Loucy (cell line): ENCODE measurements around the gene TCOF1.

Experiments
- H2AFZ ChIP-seq: fragments of 200-600 bp; sonication (generic); 2 replicates; pipeline ENCODE4 v1.6.0; 2016; ENCODE audit warnings: antibody characterized with exemption, mild to moderate bottlenecking, low read length, moderate library complexity
- H3F3A ChIP-seq: fragments of 200-600 bp; 2 replicates; pipeline ENCODE4 v1.6.0; 2016; ENCODE audit warnings: antibody characterized with exemption, low read depth, mild to moderate bottlenecking
- H3K27me3 ChIP-seq: fragments of 200-600 bp; sonication (generic); 2 replicates; pipeline ENCODE4 v1.6.1; 2014; ENCODE audit warnings: low read length, mild to moderate bottlenecking; ENCODE audit not compliant: insufficient read depth, poor library complexity, severe bottlenecking
- H3K36me3 ChIP-seq: fragments of 200-600 bp; sonication (generic); 2 replicates; pipeline ENCODE4 v1.6.1; 2016; ENCODE audit warnings: low read length; ENCODE audit not compliant: insufficient read depth
- H3K4me1 ChIP-seq: fragments of 200-600 bp; sonication (generic); 2 replicates; pipeline ENCODE4 v1.5.1; 2014; ENCODE audit warnings: low read length, mild to moderate bottlenecking; ENCODE audit not compliant: insufficient read depth, poor library complexity, severe bottlenecking
- H3K4me2 ChIP-seq: fragments of 200-600 bp; sonication (generic); 2 replicates; pipeline ENCODE4 v1.6.0; 2014; ENCODE audit warnings: antibody characterized with exemption, low read length, low read depth, mild to moderate bottlenecking; ENCODE audit not compliant: poor library complexity, severe bottlenecking
- H3K4me3 ChIP-seq: fragments of 200-600 bp; sonication (generic); 2 replicates; pipeline ENCODE4 v1.5.1; 2014; ENCODE audit warnings: low read length, mild to moderate bottlenecking, mixed read lengths; ENCODE audit not compliant: poor library complexity, severe bottlenecking
- H3K79me2 ChIP-seq: fragments of 200-600 bp; sonication (generic); 2 replicates; pipeline ENCODE4 v1.6.1; 2014; ENCODE audit warnings: low read length; ENCODE audit not compliant: insufficient read depth
- H3K9ac ChIP-seq: fragments of 200-600 bp; sonication (generic); 2 replicates; pipeline ENCODE4 v1.6.0; 2014; ENCODE audit warnings: mild to moderate bottlenecking, low read depth, low read length, moderate library complexity; ENCODE audit not compliant: poor library complexity, severe bottlenecking
- H3K9me2 ChIP-seq: fragments of 200-600 bp; sonication (generic); replicated peaks from 2 replicates; pipeline ENCODE4 v1.6.1; 2016; ENCODE audit warnings: low read depth, low read length, mixed read lengths
- H3K9me3 ChIP-seq: fragments of 200-600 bp; sonication (generic); 2 replicates; pipeline ENCODE4 v1.6.1; 2014; ENCODE audit warnings: mild to moderate bottlenecking, antibody characterized with exemption, low read length, low read depth; ENCODE audit not compliant: insufficient read depth
- H4K20me1 ChIP-seq: fragments of 200-600 bp; sonication (generic); 2 replicates; pipeline ENCODE4 v1.6.0; 2014; ENCODE audit warnings: antibody characterized with exemption, low read length, mild to moderate bottlenecking; ENCODE audit not compliant: insufficient read depth, poor library complexity, severe bottlenecking
- EZH2phosphoT487 ChIP-seq: fragments of 200-600 bp; IDR thresholded peaks from 2 replicates; pipeline ENCODE4 v1.6.1; 2018; ENCODE audit warnings: antibody characterized with exemption, mild to moderate bottlenecking, moderate library complexity, borderline replicate concordance
- TF ChIP-seq, protein P1 (sequence below): fragments of 200-600 bp; sonication (generic); conservative IDR thresholded peaks from 2 replicates; pipeline ENCODE4 v1.5.1; 2014; ENCODE audit warnings: mild to moderate bottlenecking, antibody characterized with exemption, low read length

Gene TCOF1

GRCh38 chr5:150444770-150445169, 87.3 kb downstream of the TCOF1 start:
- Histone ChIP-seq H2AFZ (no peak overlapping the region), H3K4me2 (peak overlapping the region; percentile 86), H3K4me1 (peaks cover 23% of the 10 kb centered on the region), H3K27me3 (peaks cover 10% of the 10 kb centered on the region), H3K4me3 (no peak overlapping the region), H3K9me2 (no peaks in the 10 kb centered on the region), H3F3A (no peaks in the 10 kb centered on the region), H3K9me3 (no peaks in the 10 kb centered on the region), H3K79me2 (peaks cover 62% of the 10 kb centered on the region), H3K36me3 (peaks cover 49% of the 10 kb centered on the region), H4K20me1 (peaks cover 57% of the 10 kb centered on the region), H3K9ac (no peak overlapping the region)
- TF ChIP-seq, protein P1, sequence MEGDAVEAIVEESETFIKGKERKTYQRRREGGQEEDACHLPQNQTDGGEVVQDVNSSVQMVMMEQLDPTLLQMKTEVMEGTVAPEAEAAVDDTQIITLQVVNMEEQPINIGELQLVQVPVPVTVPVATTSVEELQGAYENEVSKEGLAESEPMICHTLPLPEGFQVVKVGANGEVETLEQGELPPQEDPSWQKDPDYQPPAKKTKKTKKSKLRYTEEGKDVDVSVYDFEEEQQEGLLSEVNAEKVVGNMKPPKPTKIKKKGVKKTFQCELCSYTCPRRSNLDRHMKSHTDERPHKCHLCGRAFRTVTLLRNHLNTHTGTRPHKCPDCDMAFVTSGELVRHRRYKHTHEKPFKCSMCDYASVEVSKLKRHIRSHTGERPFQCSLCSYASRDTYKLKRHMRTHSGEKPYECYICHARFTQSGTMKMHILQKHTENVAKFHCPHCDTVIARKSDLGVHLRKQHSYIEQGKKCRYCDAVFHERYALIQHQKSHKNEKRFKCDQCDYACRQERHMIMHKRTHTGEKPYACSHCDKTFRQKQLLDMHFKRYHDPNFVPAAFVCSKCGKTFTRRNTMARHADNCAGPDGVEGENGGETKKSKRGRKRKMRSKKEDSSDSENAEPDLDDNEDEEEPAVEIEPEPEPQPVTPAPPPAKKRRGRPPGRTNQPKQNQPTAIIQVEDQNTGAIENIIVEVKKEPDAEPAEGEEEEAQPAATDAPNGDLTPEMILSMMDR = no peak

- no peaks in the 10 kb centered on the region for H3K9me3 ChIP-seq
- peak overlapping the region; percentile 86 for H3K4me2 ChIP-seq
- peaks cover 57% of the 10 kb centered on the region for H4K20me1 ChIP-seq
- no peaks in the 10 kb centered on the region for H3K9me2 ChIP-seq
- peaks cover 49% of the 10 kb centered on the region for H3K36me3 ChIP-seq
- peaks cover 23% of the 10 kb centered on the region for H3K4me1 ChIP-seq
- peak overlapping the region; percentile 86 for H3K4me3 ChIP-seq
- no peak overlapping the region for H2AFZ ChIP-seq
- H3F3A ChIP-seq = no peaks in the 10 kb centered on the region
- H3K9ac ChIP-seq = peak overlapping the region; percentile 98
- peaks cover 62% of the 10 kb centered on the region for H3K79me2 ChIP-seq
- H3K27me3 ChIP-seq = peaks cover 10% of the 10 kb centered on the region
- TF ChIP-seq, protein P1 = no peak
- TF ChIP-seq EZH2phosphoT487 = no peak
These were observed 88.6 kb downstream of the TCOF1 start for GRCh38 chr5:150446088-150446487.

DNA sequence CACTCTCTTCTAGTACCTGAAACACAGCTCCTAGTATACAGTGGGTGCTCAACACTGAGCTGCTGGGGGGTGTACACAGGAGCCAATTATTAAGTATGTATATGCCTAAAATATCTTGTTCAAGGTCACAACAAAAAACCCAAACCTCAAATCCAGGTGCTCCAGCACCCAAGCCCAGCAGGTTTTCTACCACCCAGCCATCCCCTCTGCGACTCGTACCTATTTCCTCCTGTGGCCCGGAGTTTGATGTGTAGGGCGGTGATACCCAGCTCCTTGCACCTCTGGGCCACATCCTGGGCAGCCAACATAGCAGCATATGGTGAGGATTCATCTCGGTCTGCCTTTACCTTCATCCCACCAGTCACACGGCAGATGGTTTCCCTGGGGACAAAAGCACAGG, 89.1 kb downstream of the TCOF1 start:
- peaks cover 62% of the 10 kb centered on the region for H3K79me2 ChIP-seq
- H3K27me3 ChIP-seq = peaks cover 10% of the 10 kb centered on the region
- H3K36me3 ChIP-seq = peaks cover 49% of the 10 kb centered on the region
- H4K20me1 ChIP-seq = peaks cover 57% of the 10 kb centered on the region
- H3F3A ChIP-seq = no peaks in the 10 kb centered on the region
- peaks cover 23% of the 10 kb centered on the region for H3K4me1 ChIP-seq
- peak overlapping the region; percentile 98 for H3K9ac ChIP-seq
- H3K9me3 ChIP-seq = no peaks in the 10 kb centered on the region
- H2AFZ ChIP-seq = no peak overlapping the region
- TF ChIP-seq, protein P1 = no peak
- no peak for TF ChIP-seq EZH2phosphoT487
- peak overlapping the region; percentile 86 for H3K4me2 ChIP-seq
- no peaks in the 10 kb centered on the region for H3K9me2 ChIP-seq
- H3K4me3 ChIP-seq = peak overlapping the region; percentile 86
